HCT116 (cell line): Measurements from ENCODE around the gene DIRAS2. TPM values are rescaled to one million over a fixed set of nuclear protein-coding genes. Genes with fewer than 3 reads are reported as not detected.

ENCODE experiments used
- ATAC-seq: fragments of 200-7000 bp; cut with Tn5 transposase; 2 replicates; pipeline ENCODE4 v1.9.1; 2020; ENCODE audit warnings: mild to moderate bottlenecking, moderate library complexity
- BruUV-seq: library from RNA; stranded (reverse); fragments of 400-500 nt; replicated peaks from 2 replicates; lab custom pipeline; 2021; lab: Mats Ljungman, UMichigan
- CTCF ChIA-PET: fragments of 300-600 bp; sonication (Branson Sonifier 250); formaldehyde crosslinking; loops from one replicate; lab custom pipeline; 2021; ENCODE audit warnings: antibody characterized with exemption; lab: Charles Lee
- POLR2A ChIA-PET: fragments of 300-600, 350-600 bp; sonication (Branson Sonifier 250); formaldehyde crosslinking; loops from one replicate; lab custom pipeline; 2021; ENCODE audit warnings: antibody characterized with exemption; lab: Charles Lee
- RAD21 ChIA-PET, 2 experiments: fragments of 300-600 bp; sonication (Branson Sonifier 250); formaldehyde crosslinking; loops; one replicate each; lab custom pipeline; 2023; ENCODE audit warnings: low total read pairs in 2 of 2; ENCODE audit not compliant: uncharacterized antibody in 2 of 2, unreplicated experiment in 2 of 2, low non-redundant PET in 1 of 2; lab: Charles Lee
- DNase-seq: peaks from one replicate; pipeline ENCODE4 v3.0.0-alpha.2; 2010; ENCODE audit warnings: low read depth, low spot score
- H2AFZ ChIP-seq: fragments of 200-600 bp; shearing (Covaris generic), sonication (generic); 2 replicates; pipeline ENCODE4 v1.6.1; 2017; ENCODE audit warnings: low read depth, mixed run types, mixed read lengths, antibody characterized with exemption, low read length; ENCODE audit not compliant: poor library complexity, severe bottlenecking
- H3K27ac ChIP-seq: 2 replicates; pipeline ENCODE4 v1.5.1; 2012; ENCODE audit warnings: low read depth, low read length
- H3K27me3 ChIP-seq: fragments of 200-600 bp; sonication (generic); 2 replicates; pipeline ENCODE4 v1.6.1; 2016; ENCODE audit warnings: mixed run types, low read length, mixed read lengths; ENCODE audit not compliant: insufficient read depth
- H3K36me3 ChIP-seq, 2 experiments: fragments of 200-500 bp in 1 of 2; fragments of 200-600 bp in 1 of 2; sonication (Bioruptor generic) in 1 of 2; sonication (generic) in 1 of 2; 2 replicates each; pipeline versions ENCODE4 v1.5.1 to v1.6.1; 2014 to 2016; ENCODE audit warnings: low read length in 2 of 2, inconsistent platforms in 1 of 2, mixed read lengths in 1 of 2, mixed run types in 1 of 2; ENCODE audit not compliant: insufficient read depth in 2 of 2, control insufficient read depth in 1 of 2
- H3K4me1 ChIP-seq, 2 experiments: fragments of 200-600 bp in 1 of 2; sonication (generic) in 1 of 2; 2 replicates each; pipeline versions ENCODE4 v1.5.1 to v1.6.1; 2012 to 2017; ENCODE audit warnings: low read length in 2 of 2, inconsistent platforms in 1 of 2, mild to moderate bottlenecking in 1 of 2, mixed read lengths in 1 of 2, mixed run types in 1 of 2, moderate library complexity in 1 of 2; ENCODE audit not compliant: insufficient read depth in 2 of 2, control insufficient read depth in 1 of 2
- H3K4me2 ChIP-seq: fragments of 200-600 bp; sonication (generic); 2 replicates; pipeline ENCODE4 v1.6.1; 2017; ENCODE audit warnings: mixed run types, low read length, mixed read lengths
- H3K4me3 ChIP-seq, 2 experiments: fragments of 200-600 bp in 1 of 2; sonication (generic) in 1 of 2; replicated peaks in 1 of 2; 2 replicates each; pipeline ENCODE4 v1.5.1; 2011 to 2016; ENCODE audit warnings: low read length in 2 of 2, control low read depth in 1 of 2, low read depth in 1 of 2, mild to moderate bottlenecking in 1 of 2, mixed read lengths in 1 of 2, mixed run types in 1 of 2
- H3K79me2 ChIP-seq: fragments of 200-600 bp; sonication (generic); 2 replicates; pipeline ENCODE4 v1.6.1; 2017; ENCODE audit warnings: mild to moderate bottlenecking, mixed run types, low read length, moderate library complexity, mixed read lengths; ENCODE audit not compliant: insufficient read depth
- H3K9ac ChIP-seq: fragments of 200-600 bp; sonication (generic); 2 replicates; pipeline ENCODE4 v1.6.1; 2016; ENCODE audit warnings: low read length, mixed read lengths
- H3K9me2 ChIP-seq: fragments of 200-600 bp; sonication (generic), shearing (Covaris generic); 2 replicates; pipeline ENCODE4 v1.6.1; 2017; ENCODE audit warnings: mixed run types, mild to moderate bottlenecking, moderate library complexity; ENCODE audit not compliant: insufficient read depth
- H3K9me3 ChIP-seq, 2 experiments: fragments of 200-500 bp in 1 of 2; fragments of 200-600 bp in 1 of 2; sonication (Bioruptor generic) in 1 of 2; sonication (generic) in 1 of 2; 2 replicates each; pipeline ENCODE4 v1.6.1; 2014 to 2017; ENCODE audit warnings: low read length in 2 of 2, mixed read lengths in 2 of 2, inconsistent platforms in 1 of 2, low read depth in 1 of 2, mild to moderate bottlenecking in 1 of 2, mixed run types in 1 of 2, moderate library complexity in 1 of 2; ENCODE audit not compliant: control insufficient read depth in 1 of 2, insufficient read depth in 1 of 2
- H4K20me1 ChIP-seq: fragments of 200-600 bp; sonication (generic), shearing (Covaris generic); 2 replicates; pipeline ENCODE4 v1.6.1; 2017; ENCODE audit warnings: mixed run types, mild to moderate bottlenecking, moderate library complexity; ENCODE audit not compliant: insufficient read depth
- CBX3 ChIP-seq: IDR thresholded peaks from 2 replicates; pipeline ENCODE4 v1.6.1; 2012; ENCODE audit warnings: low read depth
- CEBPB ChIP-seq: IDR thresholded peaks from 2 replicates; pipeline ENCODE4 v1.6.1; 2012; ENCODE audit warnings: low read depth
- CTCF ChIP-seq, 3 experiments: fragments of 200-600 bp in 1 of 3; sonication (generic) in 1 of 3; IDR thresholded peaks in 2 of 3; conservative IDR thresholded peaks in 1 of 3; 2 replicates each; pipeline ENCODE4 v1.5.1; 2012 to 2017; ENCODE audit warnings: low read depth in 2 of 3, low read length in 2 of 3, antibody characterized with exemption in 1 of 3, borderline replicate concordance in 1 of 3, control low read depth in 1 of 3, mild to moderate bottlenecking in 1 of 3, mixed read lengths in 1 of 3, mixed run types in 1 of 3, moderate library complexity in 1 of 3; ENCODE audit not compliant: insufficient read depth in 1 of 3
- EGR1 ChIP-seq: IDR thresholded peaks from 2 replicates; pipeline ENCODE4 v1.6.1; 2012; ENCODE audit warnings: low read depth
- ELF1 ChIP-seq: IDR thresholded peaks from 2 replicates; pipeline ENCODE4 v1.6.1; 2012; ENCODE audit warnings: low read depth, borderline replicate concordance
- EZH2 ChIP-seq: fragments of 200-600 bp; sonication (generic); IDR thresholded peaks from 2 replicates; pipeline ENCODE4 v1.6.1; 2017; ENCODE audit warnings: antibody characterized with exemption, mixed run types
- EZH2phosphoT487 ChIP-seq: fragments of 200-600 bp; IDR thresholded peaks from 2 replicates; pipeline ENCODE4 v1.6.1; 2018; ENCODE audit warnings: antibody characterized with exemption, borderline replicate concordance
- MAX ChIP-seq: IDR thresholded peaks from 2 replicates; pipeline ENCODE4 v1.6.1; 2012
- POLR2A ChIP-seq: IDR thresholded peaks from 2 replicates; pipeline ENCODE4 v1.7.0; 2011; ENCODE audit warnings: borderline replicate concordance; ENCODE audit not compliant: insufficient read depth, insufficient read length; ENCODE audit errors: extremely low read depth
- POLR2AphosphoS5 ChIP-seq: IDR thresholded peaks from 2 replicates; pipeline ENCODE4 v1.6.1; 2011; ENCODE audit warnings: mild to moderate bottlenecking, low read depth, low read length, moderate library complexity
- SP1 ChIP-seq: IDR thresholded peaks from 2 replicates; pipeline ENCODE4 v1.6.1; 2012; ENCODE audit warnings: low read depth
- SRF ChIP-seq: IDR thresholded peaks from 2 replicates; pipeline ENCODE4 v1.6.1; 2012; ENCODE audit warnings: low read depth
- TCF7L2 ChIP-seq: IDR thresholded peaks from 2 replicates; pipeline ENCODE4 v1.7.0; 2011; ENCODE audit warnings: borderline replicate concordance, inconsistent platforms; ENCODE audit not compliant: insufficient read depth, insufficient read length; ENCODE audit errors: extremely low read depth
- YY1 ChIP-seq: IDR thresholded peaks from 2 replicates; pipeline ENCODE4 v1.6.1; 2011; ENCODE audit warnings: low read length, low read depth, moderate library complexity, mild to moderate bottlenecking; ENCODE audit not compliant: insufficient replicate concordance; ENCODE audit errors: extremely low read depth
- ZFX ChIP-seq: fragments of 450-650 bp; IDR thresholded peaks from 2 replicates; pipeline ENCODE4 v1.6.1; 2017
- ZNF274 ChIP-seq: fragments of 200-500 bp; sonication (Bioruptor generic); IDR thresholded peaks from 2 replicates; pipeline ENCODE4 v1.6.1; 2014; ENCODE audit warnings: mild to moderate bottlenecking, low read depth, low read length, inconsistent platforms
- intact Hi-C: fragments of 100-400 bp; cut with micrococcal nuclease; formaldehyde crosslinking; loops from 2 replicates; pipeline ENCODE4 v1.10.0; 2022
- total RNA-seq: library from RNA; stranded (reverse); gene quantifications from one replicate; pipeline ENCODE4 v1.2.1, GENCODE V29; 2021; ENCODE audit not compliant: unreplicated experiment
- TF ChIP-seq, protein P1 (sequence below): IDR thresholded peaks from 2 replicates; pipeline ENCODE4 v1.6.1; 2011; ENCODE audit warnings: mild to moderate bottlenecking, low read length, moderate library complexity; ENCODE audit not compliant: insufficient replicate concordance; ENCODE audit errors: extremely low read depth
- TF ChIP-seq, protein P2 (sequence below): IDR thresholded peaks from 2 replicates; pipeline ENCODE4 v1.6.1; 2012
- TF ChIP-seq, protein P3 (sequence below): IDR thresholded peaks from 2 replicates; pipeline ENCODE4 v1.6.1; 2012; ENCODE audit warnings: low read depth

DIRAS2 gene
- total RNA-seq, 1 experiment from 2014 or later = not detected

DNA sequence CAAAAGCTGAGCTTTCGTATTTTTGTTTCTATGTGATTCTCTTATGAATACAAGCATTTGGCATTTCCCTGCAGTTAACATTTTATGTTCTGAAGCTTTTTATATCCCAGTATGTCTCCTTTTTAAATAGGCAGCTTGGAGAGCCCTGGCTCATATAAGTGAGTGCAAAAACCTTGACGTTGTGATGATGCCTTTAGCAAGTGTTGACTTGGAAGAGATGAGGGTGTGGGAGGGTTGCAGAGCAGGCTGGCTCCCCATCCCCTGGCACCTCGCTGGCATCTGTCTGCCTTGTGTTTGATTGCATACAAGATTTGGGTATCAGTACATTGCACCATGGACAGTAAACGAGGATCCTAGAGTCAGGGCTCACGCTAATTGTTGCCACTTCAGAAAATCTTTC, 42.1 kb upstream of the DIRAS2 start:
- no peak for ATAC-seq
- no peaks in the 10 kb centered on the region for H3K4me1 ChIP-seq
- RAD21 ChIA-PET = no interaction called here
- no peak for DNase-seq
- H4K20me1 ChIP-seq = no peaks in the 10 kb centered on the region
- H3K9me3 ChIP-seq = no peaks in the 10 kb centered on the region
- H3K4me2 ChIP-seq = no peak overlapping the region
- POLR2A ChIA-PET = no interaction called here
- no peak overlapping the region for H3K27ac ChIP-seq
- H3K9me2 ChIP-seq = no peaks in the 10 kb centered on the region
- no peaks in the 10 kb centered on the region for H3K79me2 ChIP-seq
- intact Hi-C loops = no loop called here
- no peak for TF ChIP-seq EZH2phosphoT487
- TF ChIP-seq EZH2 = no peak
- TF ChIP-seq ZFX = no peak
- TF ChIP-seq POLR2A = no peak
- no peak for TF ChIP-seq EGR1
- no peak for TF ChIP-seq SRF
- TF ChIP-seq CEBPB = no peak
- no peak for TF ChIP-seq POLR2AphosphoS5
- no peak for TF ChIP-seq MAX
- TF ChIP-seq ZNF274 = no peak
- no peak for TF ChIP-seq ELF1
- TF ChIP-seq, protein P1, sequence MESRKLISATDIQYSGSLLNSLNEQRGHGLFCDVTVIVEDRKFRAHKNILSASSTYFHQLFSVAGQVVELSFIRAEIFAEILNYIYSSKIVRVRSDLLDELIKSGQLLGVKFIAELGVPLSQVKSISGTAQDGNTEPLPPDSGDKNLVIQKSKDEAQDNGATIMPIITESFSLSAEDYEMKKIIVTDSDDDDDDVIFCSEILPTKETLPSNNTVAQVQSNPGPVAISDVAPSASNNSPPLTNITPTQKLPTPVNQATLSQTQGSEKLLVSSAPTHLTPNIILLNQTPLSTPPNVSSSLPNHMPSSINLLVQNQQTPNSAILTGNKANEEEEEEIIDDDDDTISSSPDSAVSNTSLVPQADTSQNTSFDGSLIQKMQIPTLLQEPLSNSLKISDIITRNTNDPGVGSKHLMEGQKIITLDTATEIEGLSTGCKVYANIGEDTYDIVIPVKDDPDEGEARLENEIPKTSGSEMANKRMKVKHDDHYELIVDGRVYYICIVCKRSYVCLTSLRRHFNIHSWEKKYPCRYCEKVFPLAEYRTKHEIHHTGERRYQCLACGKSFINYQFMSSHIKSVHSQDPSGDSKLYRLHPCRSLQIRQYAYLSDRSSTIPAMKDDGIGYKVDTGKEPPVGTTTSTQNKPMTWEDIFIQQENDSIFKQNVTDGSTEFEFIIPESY = no peak
- no peak for TF ChIP-seq CTCF (IDR thresholded peaks at IDR 0.05 in 2 of 3, conservative IDR thresholded peaks at IDR 0.05 in 1 of 3; ENCODE audit: borderline replicate concordance in 1 of 3, insufficient read depth in 1 of 3, low read depth in 2 of 3, low read length in 2 of 3)
- TF ChIP-seq, protein P2, sequence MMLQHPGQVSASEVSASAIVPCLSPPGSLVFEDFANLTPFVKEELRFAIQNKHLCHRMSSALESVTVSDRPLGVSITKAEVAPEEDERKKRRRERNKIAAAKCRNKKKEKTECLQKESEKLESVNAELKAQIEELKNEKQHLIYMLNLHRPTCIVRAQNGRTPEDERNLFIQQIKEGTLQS = no peak
- TF ChIP-seq CBX3 = no peak
- no peak for TF ChIP-seq YY1
- TF ChIP-seq, protein P3, sequence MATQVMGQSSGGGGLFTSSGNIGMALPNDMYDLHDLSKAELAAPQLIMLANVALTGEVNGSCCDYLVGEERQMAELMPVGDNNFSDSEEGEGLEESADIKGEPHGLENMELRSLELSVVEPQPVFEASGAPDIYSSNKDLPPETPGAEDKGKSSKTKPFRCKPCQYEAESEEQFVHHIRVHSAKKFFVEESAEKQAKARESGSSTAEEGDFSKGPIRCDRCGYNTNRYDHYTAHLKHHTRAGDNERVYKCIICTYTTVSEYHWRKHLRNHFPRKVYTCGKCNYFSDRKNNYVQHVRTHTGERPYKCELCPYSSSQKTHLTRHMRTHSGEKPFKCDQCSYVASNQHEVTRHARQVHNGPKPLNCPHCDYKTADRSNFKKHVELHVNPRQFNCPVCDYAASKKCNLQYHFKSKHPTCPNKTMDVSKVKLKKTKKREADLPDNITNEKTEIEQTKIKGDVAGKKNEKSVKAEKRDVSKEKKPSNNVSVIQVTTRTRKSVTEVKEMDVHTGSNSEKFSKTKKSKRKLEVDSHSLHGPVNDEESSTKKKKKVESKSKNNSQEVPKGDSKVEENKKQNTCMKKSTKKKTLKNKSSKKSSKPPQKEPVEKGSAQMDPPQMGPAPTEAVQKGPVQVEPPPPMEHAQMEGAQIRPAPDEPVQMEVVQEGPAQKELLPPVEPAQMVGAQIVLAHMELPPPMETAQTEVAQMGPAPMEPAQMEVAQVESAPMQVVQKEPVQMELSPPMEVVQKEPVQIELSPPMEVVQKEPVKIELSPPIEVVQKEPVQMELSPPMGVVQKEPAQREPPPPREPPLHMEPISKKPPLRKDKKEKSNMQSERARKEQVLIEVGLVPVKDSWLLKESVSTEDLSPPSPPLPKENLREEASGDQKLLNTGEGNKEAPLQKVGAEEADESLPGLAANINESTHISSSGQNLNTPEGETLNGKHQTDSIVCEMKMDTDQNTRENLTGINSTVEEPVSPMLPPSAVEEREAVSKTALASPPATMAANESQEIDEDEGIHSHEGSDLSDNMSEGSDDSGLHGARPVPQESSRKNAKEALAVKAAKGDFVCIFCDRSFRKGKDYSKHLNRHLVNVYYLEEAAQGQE = no peak
- TF ChIP-seq SP1 = no peak
- TF ChIP-seq TCF7L2 = no peak
- H3K36me3 ChIP-seq = no peaks in the 10 kb centered on the region
- CTCF ChIA-PET = no interaction called here
- H2AFZ ChIP-seq = no peak overlapping the region
- H3K4me3 ChIP-seq = no peak overlapping the region
- BruUV-seq = no TSS peak
- H3K27me3 ChIP-seq = peaks cover 22% of the 10 kb centered on the region; the same call in 1 of the 2 replicates
- H3K9ac ChIP-seq = no peak overlapping the region
